Activated T-cell treated with anti-CD3 and anti-CD28 coated beads for 48 hours (primary cell): ENCODE data around the gene GPATCH8.
A peak's percentile ranks its signal among the peaks of the same experiment; 100 is the strongest.
"Not testable (repeated sequence)": the region's sequence is repeated elsewhere in the genome, so short reads cannot be mapped to it uniquely, and the experiment has no call there.

Experiments used
- DNase-seq: peaks from one replicate; pipeline ENCODE4 v3.0.0-alpha.2; 2020; ENCODE audit warnings: low read depth

GPATCH8 gene

GRCh38 chr17:44396946-44397345, 106.3 kb downstream of the GPATCH8 start:
- DNase-seq = no peak

GRCh38 chr17:44394833-44395232, 108.4 kb downstream of the GPATCH8 start:
- DNase-seq = no peak

GRCh38 chr17:44394112-44394511, 109.1 kb downstream of the GPATCH8 start:
- not testable (repeated sequence) for DNase-seq

- no peak for DNase-seq
Observed at GRCh38 chr17:44390250-44390870, 112.8 kb downstream of the GPATCH8 start.

- no peak for DNase-seq
Observed at GRCh38 chr17:44389723-44390202, 113.4 kb downstream of the GPATCH8 start.

GRCh38 chr17:44389281-44389680, 113.9 kb downstream of the GPATCH8 start, which contains the start of gene ITGA2B:
TSS of gene ITGA2B (minus strand) at chr17:44389649. CDS start at chr17:44389473, 176 bp downstream.
- no peak for DNase-seq

- DNase-seq = no peak
Observed at GRCh38 chr17:44387804-44388203, 115.4 kb downstream of the GPATCH8 start.

GRCh38 chr17:44386182-44386525, 117.1 kb downstream of the GPATCH8 start:
- DNase-seq = no peak

- peak; percentile 84 for DNase-seq
Observed at GRCh38 chr17:44385287-44386181, 117.7 kb downstream of the GPATCH8 start.

GRCh38 chr17:44384823-44385286, 118.4 kb downstream of the GPATCH8 start:
- DNase-seq = no peak

GRCh38 chr17:44384281-44384822, 118.9 kb downstream of the GPATCH8 start:
- DNase-seq = no peak

- no peak for DNase-seq
Observed at GRCh38 chr17:44383861-44384260, 119.3 kb downstream of the GPATCH8 start.

- no peak for DNase-seq
Observed at GRCh38 chr17:44383363-44383762, 119.8 kb downstream of the GPATCH8 start.

GRCh38 chr17:44382917-44383316, 120.3 kb downstream of the GPATCH8 start:
- DNase-seq = no peak

- no peak for DNase-seq
Observed at GRCh38 chr17:44381810-44382305, 121.3 kb downstream of the GPATCH8 start.

GRCh38 chr17:44380767-44381166, 122.4 kb downstream of the GPATCH8 start:
- DNase-seq = no peak

- DNase-seq = no peak
Observed at GRCh38 chr17:44379887-44380286, 123.3 kb downstream of the GPATCH8 start.

- DNase-seq = no peak
Observed at GRCh38 chr17:44378171-44378705, 125.0 kb downstream of the GPATCH8 start.

- no peak for DNase-seq
Observed at GRCh38 chr17:44376779-44377178, 126.4 kb downstream of the GPATCH8 start.

- DNase-seq = peak; percentile 25
Observed at GRCh38 chr17:44376124-44376523, 127.1 kb downstream of the GPATCH8 start.

- DNase-seq = no peak
Observed at GRCh38 chr17:44375196-44376017, 127.8 kb downstream of the GPATCH8 start.
